Neural cell (in vitro differentiated cells): ENCODE measurements around the gene RPL27A. TPM values are rescaled to one million over a fixed set of nuclear protein-coding genes. Genes with fewer than 3 reads are reported as not detected.

ENCODE experiments used
- H2AFZ ChIP-seq: fragments of 200-600, 300-800 bp; sonication (generic), shearing (Covaris generic); 2 replicates; pipeline ENCODE4 v1.6.0; 2014; ENCODE audit warnings: low read depth, mild to moderate bottlenecking, antibody characterized with exemption, low read length, moderate library complexity
- H3F3A ChIP-seq: fragments of 200-600 bp; shearing (Covaris generic); 2 replicates; pipeline ENCODE4 v1.6.1; 2016; ENCODE audit warnings: mild to moderate bottlenecking, moderate library complexity, mixed read lengths, antibody characterized with exemption, low read length; ENCODE audit not compliant: insufficient read depth, poor library complexity, severe bottlenecking
- H3K27ac ChIP-seq: fragments of 200-600, 300-800 bp; sonication (generic), shearing (Covaris generic); 2 replicates; pipeline ENCODE4 v1.5.1; 2014; ENCODE audit warnings: mild to moderate bottlenecking, low read length, moderate library complexity
- H3K27me3 ChIP-seq: fragments of 300-800, 200-600 bp; sonication (generic), shearing (Covaris generic); 2 replicates; pipeline ENCODE4 v1.6.0; 2014; ENCODE audit warnings: mild to moderate bottlenecking, low read depth, low read length, moderate library complexity; ENCODE audit not compliant: insufficient read depth
- H3K36me3 ChIP-seq: fragments of 300-800, 200-600 bp; sonication (generic), shearing (Covaris generic); 2 replicates; pipeline ENCODE4 v1.5.1; 2014; ENCODE audit warnings: mild to moderate bottlenecking, antibody characterized with exemption, low read length, moderate library complexity; ENCODE audit not compliant: insufficient read depth
- H3K4me2 ChIP-seq: fragments of 300-800, 200-600 bp; sonication (generic), shearing (Covaris generic); 2 replicates; pipeline ENCODE4 v1.6.0; 2014; ENCODE audit warnings: mild to moderate bottlenecking, low read length
- H3K4me3 ChIP-seq: fragments of 300-800, 200-600 bp; sonication (generic), shearing (Covaris generic); 2 replicates; pipeline ENCODE4 v1.5.1; 2014; ENCODE audit warnings: mild to moderate bottlenecking, low read length, moderate library complexity
- H3K79me2 ChIP-seq: fragments of 200-600 bp; shearing (Covaris generic); replicated peaks from 2 replicates; pipeline ENCODE4 v1.6.0; 2014; ENCODE audit warnings: mild to moderate bottlenecking, low read length, moderate library complexity; ENCODE audit not compliant: insufficient read depth
- H3K9ac ChIP-seq: fragments of 300-800, 200-600 bp; sonication (generic), shearing (Covaris generic); 2 replicates; pipeline ENCODE4 v1.6.1; 2016; ENCODE audit warnings: mild to moderate bottlenecking, low read length, mixed read lengths
- H3K9me2 ChIP-seq: fragments of 200-600 bp; shearing (Covaris generic); 2 replicates; pipeline ENCODE4 v1.6.1; 2016; ENCODE audit warnings: mild to moderate bottlenecking, low read length, mixed read lengths; ENCODE audit not compliant: insufficient read depth
- H3K9me3 ChIP-seq: fragments of 200-600, 300-800 bp; sonication (generic), shearing (Covaris generic); 2 replicates; pipeline ENCODE4 v1.6.1; 2016; ENCODE audit warnings: mild to moderate bottlenecking, mixed run types, low read length, moderate library complexity, mixed read lengths
- H4K20me1 ChIP-seq: fragments of 200-600 bp; shearing (Covaris generic); 2 replicates; pipeline ENCODE4 v1.6.1; 2016; ENCODE audit warnings: mild to moderate bottlenecking, mixed run types; ENCODE audit not compliant: insufficient read depth
- CTCF ChIP-seq: fragments of 450-650 bp; IDR thresholded peaks from 2 replicates; pipeline ENCODE4 v1.5.1; 2014; ENCODE audit warnings: antibody characterized with exemption, mild to moderate bottlenecking, moderate library complexity; ENCODE audit not compliant: poor library complexity, severe bottlenecking
- EP300 ChIP-seq: fragments of 450-650 bp; conservative IDR thresholded peaks from 2 replicates; pipeline ENCODE4 v1.6.1; 2014; ENCODE audit warnings: antibody characterized with exemption, mild to moderate bottlenecking, moderate library complexity; ENCODE audit not compliant: poor library complexity, severe bottlenecking
- EZH2 ChIP-seq: fragments of 200-600, 300-800 bp; shearing (Covaris generic), sonication (generic); IDR thresholded peaks from 2 replicates; pipeline ENCODE4 v1.6.1; 2014; ENCODE audit warnings: antibody characterized with exemption, low read length, borderline replicate concordance, mild to moderate bottlenecking; ENCODE audit not compliant: insufficient read depth, poor library complexity, severe bottlenecking
- MXI1 ChIP-seq: fragments of 450-650 bp; conservative IDR thresholded peaks from 2 replicates; pipeline ENCODE4 v1.6.1; 2014; ENCODE audit warnings: antibody characterized with exemption, mild to moderate bottlenecking; ENCODE audit not compliant: poor library complexity, severe bottlenecking
- POLR2AphosphoS5 ChIP-seq: IDR thresholded peaks from 2 replicates; pipeline ENCODE4 v1.6.1; 2012
- RAD21 ChIP-seq: fragments of 450-650 bp; conservative IDR thresholded peaks from 2 replicates; pipeline ENCODE4 v1.6.1; 2014; ENCODE audit warnings: antibody characterized with exemption, mild to moderate bottlenecking, moderate library complexity
- REST ChIP-seq: IDR thresholded peaks from 2 replicates; pipeline ENCODE4 v1.6.1; 2012; ENCODE audit warnings: borderline replicate concordance
- SMC3 ChIP-seq: fragments of 450-650 bp; conservative IDR thresholded peaks from 2 replicates; pipeline ENCODE4 v1.6.1; 2014; ENCODE audit warnings: antibody characterized with exemption, mild to moderate bottlenecking, moderate library complexity; ENCODE audit not compliant: poor library complexity
- TAF1 ChIP-seq: IDR thresholded peaks from 2 replicates; pipeline ENCODE4 v1.6.1; 2012; ENCODE audit warnings: low read depth
- polyA plus RNA-seq: library from polyadenylated mRNA; depleted of rRNA; stranded (reverse); fragments of >200 nt; gene quantifications from 2 replicates; pipeline ENCODE4 v1.2.3, GENCODE V29; 2014

Gene RPL27A
- polyA plus RNA-seq, 1 donor from 2014 or later = 700 TPM

GRCh38 chr11:8685306-8685705, 2.7 kb downstream of the RPL27A start:
- peaks cover 8% of the 10 kb centered on the region for H3K36me3 ChIP-seq

GRCh38 chr11:8685820-8686219, 3.2 kb downstream of the RPL27A start:
- no peak overlapping the region for H3K4me3 ChIP-seq
- peaks cover 13% of the 10 kb centered on the region for H3F3A ChIP-seq
- H3K9me3 ChIP-seq = no peaks in the 10 kb centered on the region
- H2AFZ ChIP-seq = no peak overlapping the region
- no peak overlapping the region for H3K4me2 ChIP-seq
- no peak overlapping the region for H3K9ac ChIP-seq
- H3K79me2 ChIP-seq = peaks cover 19% of the 10 kb centered on the region
- no peaks in the 10 kb centered on the region for H4K20me1 ChIP-seq
- TF ChIP-seq POLR2AphosphoS5 = no peak
- no peak for TF ChIP-seq RAD21
- H3K9me2 ChIP-seq = no peaks in the 10 kb centered on the region
- no peaks in the 10 kb centered on the region for H3K27me3 ChIP-seq
- no peak overlapping the region for H3K27ac ChIP-seq
- H3K36me3 ChIP-seq = peaks cover 8% of the 10 kb centered on the region

More at GRCh38 chr11:8685306-8685705, 2.7 kb downstream of the RPL27A start:
- H3K79me2 ChIP-seq = peaks cover 19% of the 10 kb centered on the region
- no peak overlapping the region for H3K9ac ChIP-seq
- no peaks in the 10 kb centered on the region for H3K27me3 ChIP-seq
- no peaks in the 10 kb centered on the region for H4K20me1 ChIP-seq
- H2AFZ ChIP-seq = no peak overlapping the region
- no peaks in the 10 kb centered on the region for H3K9me3 ChIP-seq
- no peak overlapping the region for H3K4me3 ChIP-seq
- no peak overlapping the region for H3K27ac ChIP-seq
- no peak overlapping the region for H3K4me2 ChIP-seq
- H3K9me2 ChIP-seq = no peaks in the 10 kb centered on the region
- H3F3A ChIP-seq = peaks cover 13% of the 10 kb centered on the region
- no peak for TF ChIP-seq EZH2
- TF ChIP-seq SMC3 = no peak
- no peak for TF ChIP-seq POLR2AphosphoS5
- TF ChIP-seq MXI1 = no peak

- no peaks in the 10 kb centered on the region for H3K9me2 ChIP-seq
- H4K20me1 ChIP-seq = no peaks in the 10 kb centered on the region
- no peak overlapping the region for H3K27ac ChIP-seq
- TF ChIP-seq EZH2 (no peak), EP300 (no peak), POLR2AphosphoS5 (no peak), TAF1 (no peak), MXI1 (no peak), REST (no peak), RAD21 (no peak), SMC3 (no peak), CTCF (no peak)
- H2AFZ ChIP-seq = no peak overlapping the region
- H3K4me3 ChIP-seq = no peak overlapping the region
- no peaks in the 10 kb centered on the region for H3K27me3 ChIP-seq
- no peaks in the 10 kb centered on the region for H3K9me3 ChIP-seq
- peaks cover 8% of the 10 kb centered on the region for H3K36me3 ChIP-seq
- peaks cover 13% of the 10 kb centered on the region for H3F3A ChIP-seq
- H3K9ac ChIP-seq = no peak overlapping the region
- H3K4me2 ChIP-seq = no peak overlapping the region
- H3K79me2 ChIP-seq = peaks cover 19% of the 10 kb centered on the region
Measured at GRCh38 chr11:8686325-8686724, 3.7 kb downstream of the RPL27A start.
